Glutamatergic neuron (in vitro differentiated cells): ENCODE measurements around the gene BEST1. TPM values are rescaled to one million over a fixed set of nuclear protein-coding genes. Genes with fewer than 3 reads are reported as not detected.
"Not testable (repeated sequence)": the region's sequence is repeated elsewhere in the genome, so short reads cannot be mapped to it uniquely, and the experiment has no call there.

ENCODE experiments used
- DNase-seq: peaks from one replicate; pipeline ENCODE4 v3.0.0; 2022
- H3K27ac Mint-ChIP-seq: one replicate; pipeline ENCODE4 v1.8.0; 2020; ENCODE audit warnings: mild to moderate bottlenecking, mixed read lengths, inconsistent platforms; ENCODE audit not compliant: unreplicated experiment
- H3K27me3 Mint-ChIP-seq: one replicate; pipeline ENCODE4 v1.8.0; 2020; ENCODE audit warnings: mild to moderate bottlenecking, moderate library complexity, mixed read lengths, inconsistent platforms; ENCODE audit not compliant: unreplicated experiment
- H3K36me3 Mint-ChIP-seq: one replicate; pipeline ENCODE4 v1.8.0; 2020; ENCODE audit warnings: mild to moderate bottlenecking, mixed read lengths, inconsistent platforms; ENCODE audit not compliant: unreplicated experiment
- H3K4me1 Mint-ChIP-seq: one replicate; pipeline ENCODE4 v1.8.0; 2020; ENCODE audit warnings: mild to moderate bottlenecking, low read depth, mixed read lengths, inconsistent platforms; ENCODE audit not compliant: unreplicated experiment
- H3K4me3 Mint-ChIP-seq: one replicate; pipeline ENCODE4 v1.8.0; 2020; ENCODE audit warnings: mild to moderate bottlenecking, mixed read lengths, inconsistent platforms; ENCODE audit not compliant: unreplicated experiment
- H3K9me3 Mint-ChIP-seq: one replicate; pipeline ENCODE4 v1.8.0; 2020; ENCODE audit warnings: mild to moderate bottlenecking, moderate library complexity, mixed read lengths, inconsistent platforms; ENCODE audit not compliant: unreplicated experiment
- total RNA-seq: library from RNA; stranded (reverse); fragmentation: NEBNext Ultra II Directional; extraction: Animal tissue kit (Norgen Biotek cat#: 25700); gene quantifications from one replicate; pipeline ENCODE4 v1.2.1, GENCODE V29; 2021; ENCODE audit not compliant: unreplicated experiment
- TF ChIP-seq, protein P1 (sequence below): fragments of 200-600 bp; sonication (generic); IDR thresholded peaks from one replicate; pipeline ENCODE4 v1.5.0; 2021; ENCODE audit not compliant: partially characterized antibody, unreplicated experiment

The BEST1 gene
- total RNA-seq, 1 donor from 2014 or later, result 4.6 TPM

DNA sequence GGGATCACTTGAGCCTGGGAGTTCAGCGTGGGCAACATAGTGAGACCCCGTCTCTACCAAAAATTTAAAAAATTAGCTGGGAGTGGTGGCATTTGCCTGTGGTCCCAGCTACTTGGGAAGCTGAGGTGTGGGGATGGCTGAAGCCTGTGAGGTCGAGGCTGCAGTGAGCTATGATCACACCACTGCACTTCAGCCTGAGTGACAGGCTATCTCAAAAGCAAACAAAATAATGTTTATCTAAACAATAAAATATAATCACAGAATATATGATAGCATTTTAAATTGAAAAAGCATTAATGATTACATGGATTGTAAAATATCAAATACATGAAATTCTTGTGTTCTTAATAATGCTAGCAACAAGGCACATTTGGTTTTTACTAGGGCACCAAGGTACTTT lies 2.7 kb downstream of the BEST1 start:
- peaks cover 10% of the 10 kb centered on the region for H3K4me1 Mint-ChIP-seq
- peaks cover 3% of the 10 kb centered on the region for H3K9me3 Mint-ChIP-seq
- no peak overlapping the region for H3K4me3 Mint-ChIP-seq
- peaks cover 13% of the 10 kb centered on the region for H3K27me3 Mint-ChIP-seq
- H3K36me3 Mint-ChIP-seq, result no peaks in the 10 kb centered on the region
- TF ChIP-seq, protein P1, sequence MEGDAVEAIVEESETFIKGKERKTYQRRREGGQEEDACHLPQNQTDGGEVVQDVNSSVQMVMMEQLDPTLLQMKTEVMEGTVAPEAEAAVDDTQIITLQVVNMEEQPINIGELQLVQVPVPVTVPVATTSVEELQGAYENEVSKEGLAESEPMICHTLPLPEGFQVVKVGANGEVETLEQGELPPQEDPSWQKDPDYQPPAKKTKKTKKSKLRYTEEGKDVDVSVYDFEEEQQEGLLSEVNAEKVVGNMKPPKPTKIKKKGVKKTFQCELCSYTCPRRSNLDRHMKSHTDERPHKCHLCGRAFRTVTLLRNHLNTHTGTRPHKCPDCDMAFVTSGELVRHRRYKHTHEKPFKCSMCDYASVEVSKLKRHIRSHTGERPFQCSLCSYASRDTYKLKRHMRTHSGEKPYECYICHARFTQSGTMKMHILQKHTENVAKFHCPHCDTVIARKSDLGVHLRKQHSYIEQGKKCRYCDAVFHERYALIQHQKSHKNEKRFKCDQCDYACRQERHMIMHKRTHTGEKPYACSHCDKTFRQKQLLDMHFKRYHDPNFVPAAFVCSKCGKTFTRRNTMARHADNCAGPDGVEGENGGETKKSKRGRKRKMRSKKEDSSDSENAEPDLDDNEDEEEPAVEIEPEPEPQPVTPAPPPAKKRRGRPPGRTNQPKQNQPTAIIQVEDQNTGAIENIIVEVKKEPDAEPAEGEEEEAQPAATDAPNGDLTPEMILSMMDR, result no peak
- no peak for DNase-seq
- H3K27ac Mint-ChIP-seq, result no peak overlapping the region

DNA sequence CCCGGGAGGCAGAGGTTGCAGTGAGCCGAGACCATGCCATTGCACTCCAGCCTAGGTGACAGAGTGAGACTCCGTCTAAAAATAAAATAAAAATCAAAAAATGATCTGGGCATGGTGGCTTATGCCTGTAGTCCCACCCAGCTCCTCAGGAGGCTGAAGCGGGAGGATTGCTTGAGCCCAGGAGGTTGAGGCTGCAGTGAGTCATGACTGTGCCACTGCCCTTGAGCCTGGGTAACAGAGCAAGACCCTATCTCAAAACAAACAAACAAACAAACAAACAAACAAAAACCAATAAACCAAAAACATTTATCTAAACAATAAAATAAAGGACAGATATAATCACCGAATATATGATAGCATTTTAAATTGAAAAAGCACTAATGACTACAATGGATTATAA lies 3.5 kb downstream of the BEST1 start:
- peaks cover 13% of the 10 kb centered on the region for H3K27me3 Mint-ChIP-seq
- H3K9me3 Mint-ChIP-seq, H3K27ac Mint-ChIP-seq, DNase-seq, H3K4me3 Mint-ChIP-seq, H3K4me1 Mint-ChIP-seq, H3K36me3 Mint-ChIP-seq: not testable (repeated sequence)

DNA sequence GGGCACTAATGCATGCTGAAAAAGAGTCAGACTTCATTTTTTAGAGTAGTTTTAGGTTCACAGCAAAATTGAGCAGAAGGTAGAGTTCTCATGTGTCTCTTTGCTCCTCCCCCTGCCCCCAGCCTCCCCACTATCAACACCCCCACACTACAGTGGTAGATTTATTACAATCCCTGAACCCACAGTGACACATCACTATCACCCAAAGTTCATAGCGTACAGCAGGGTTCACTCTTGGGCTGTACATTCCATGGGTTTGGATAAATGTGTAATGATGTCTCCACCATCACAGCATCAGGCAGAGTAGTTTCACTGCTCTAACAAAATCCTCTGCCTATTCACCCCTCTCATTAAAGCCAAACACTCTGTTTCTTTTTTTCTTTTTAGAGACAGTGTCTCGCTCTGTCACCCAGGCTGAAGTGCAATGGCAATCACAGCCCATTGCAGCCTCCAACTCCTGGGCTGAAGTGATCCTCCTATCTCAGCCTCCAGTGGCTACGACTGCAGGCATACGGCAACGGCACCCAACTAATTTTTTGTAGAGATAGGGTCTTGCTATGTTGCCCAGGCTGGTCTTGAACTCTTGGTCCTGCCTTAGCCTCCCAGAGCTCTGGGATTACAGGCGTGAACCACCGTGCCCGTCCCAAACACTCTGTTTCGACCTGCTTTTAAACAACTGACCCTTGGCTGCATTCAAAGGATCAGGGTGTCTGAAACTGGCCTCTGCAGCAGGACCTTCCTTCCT lies 4.1 kb downstream of the BEST1 start:
- Mint-ChIP-seq H3K9me3 (peaks cover 3% of the 10 kb centered on the region), H3K4me1 (peaks cover 5% of the 10 kb centered on the region), H3K4me3 (no peak overlapping the region)

DNA sequence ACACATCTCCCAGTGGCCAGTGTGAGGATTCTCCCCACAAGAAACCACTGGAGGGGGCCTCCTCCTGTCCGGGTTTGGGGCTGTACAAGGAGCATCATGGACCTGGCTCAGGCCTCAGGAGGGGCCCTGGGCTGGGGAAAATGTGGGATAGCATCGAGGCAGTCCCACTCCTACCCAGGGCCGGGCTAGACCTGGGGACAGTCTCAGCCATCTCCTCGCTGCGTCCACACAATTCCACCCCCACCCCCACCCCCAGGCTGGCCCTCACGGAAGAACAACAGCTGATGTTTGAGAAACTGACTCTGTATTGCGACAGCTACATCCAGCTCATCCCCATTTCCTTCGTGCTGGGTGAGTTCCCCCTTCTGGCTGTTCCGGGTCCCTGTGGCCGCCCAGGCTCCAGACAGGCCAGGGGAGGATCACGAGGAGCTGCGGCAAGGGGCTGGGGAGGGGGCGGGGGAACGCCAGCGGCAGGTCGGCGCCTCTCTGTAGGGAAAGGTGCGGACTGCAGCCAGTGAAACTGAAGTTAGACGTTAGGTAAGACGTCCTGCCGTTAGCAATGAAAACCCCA lies 4.8 kb downstream of the BEST1 start:
- peaks cover 4% of the 10 kb centered on the region for H3K36me3 Mint-ChIP-seq
- H3K27me3 Mint-ChIP-seq, result peaks cover 15% of the 10 kb centered on the region
- TF ChIP-seq, protein P1, result no peak
- peaks cover 3% of the 10 kb centered on the region for H3K9me3 Mint-ChIP-seq
- peak overlapping the region; percentile 46 for H3K4me3 Mint-ChIP-seq
- H3K27ac Mint-ChIP-seq, result no peak overlapping the region
- no peaks in the 10 kb centered on the region for H3K4me1 Mint-ChIP-seq
- peak; percentile 53 for DNase-seq

More for the DNA sequence above, 4.1 kb downstream of the BEST1 start:
- DNase-seq, result no peak
- no peak overlapping the region for H3K27ac Mint-ChIP-seq
- H3K27me3 Mint-ChIP-seq, result peaks cover 15% of the 10 kb centered on the region
- TF ChIP-seq, protein P1, result no peak
- H3K36me3 Mint-ChIP-seq, result peaks cover 4% of the 10 kb centered on the region

DNA sequence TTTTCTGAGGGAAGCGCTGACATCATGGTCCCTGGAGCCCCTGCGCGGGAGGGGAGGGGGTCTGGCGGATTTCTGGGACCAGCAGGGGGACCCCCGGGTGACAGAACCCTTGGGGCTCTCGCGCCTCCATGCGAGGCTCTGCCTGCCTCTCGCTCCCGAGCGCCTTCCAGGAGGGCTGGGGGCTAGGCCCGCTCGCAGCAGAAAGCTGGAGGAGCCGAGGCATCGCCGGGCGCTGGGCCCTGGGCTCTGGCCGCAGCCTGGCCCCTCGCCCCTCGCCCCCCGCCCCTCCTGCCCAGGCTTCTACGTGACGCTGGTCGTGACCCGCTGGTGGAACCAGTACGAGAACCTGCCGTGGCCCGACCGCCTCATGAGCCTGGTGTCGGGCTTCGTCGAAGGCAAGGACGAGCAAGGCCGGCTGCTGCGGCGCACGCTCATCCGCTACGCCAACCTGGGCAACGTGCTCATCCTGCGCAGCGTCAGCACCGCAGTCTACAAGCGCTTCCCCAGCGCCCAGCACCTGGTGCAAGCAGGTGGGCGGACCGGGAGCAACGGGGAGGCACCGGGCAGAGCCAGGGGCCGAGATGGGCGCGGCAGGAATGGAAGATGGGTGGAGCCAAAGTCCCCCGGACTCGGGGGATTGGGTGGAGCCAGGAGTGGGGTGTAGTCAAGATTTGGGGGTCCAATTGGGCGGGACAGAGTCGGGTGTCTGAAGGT lies 5.4 kb downstream of the BEST1 start:
- Mint-ChIP-seq H3K27me3 (peaks cover 12% of the 10 kb centered on the region), H3K9me3 (peaks cover 6% of the 10 kb centered on the region), H3K36me3 (peaks cover 4% of the 10 kb centered on the region), H3K4me1 (no peaks in the 10 kb centered on the region), H3K27ac (no peak overlapping the region), H3K4me3 (peak overlapping the region; percentile 46)
- TF ChIP-seq, protein P1, result no peak
- DNase-seq, result peak; percentile 46
